WTC11 (cell line): ENCODE results near the gene MYOD1. TPM values are rescaled to one million over a fixed set of nuclear protein-coding genes. Genes with fewer than 3 reads are reported as not detected.

Experiments used
- ATAC-seq: fragments of 200-7000 bp; cut with Tn5 transposase; 2 replicates; pipeline ENCODE4 v1.10.0; 2021; ENCODE audit warnings: mild to moderate bottlenecking, moderate library complexity
- CTCF ChIA-PET: fragments of 300-600 bp; sonication (Branson Sonifier 250); formaldehyde crosslinking; loops from one replicate; lab custom pipeline; 2021; ENCODE audit warnings: antibody characterized with exemption; lab: Charles Lee
- POLR2A ChIA-PET: fragments of 350-600 bp; sonication (Branson Sonifier 250); formaldehyde crosslinking; loops from one replicate; lab custom pipeline; 2021; ENCODE audit warnings: antibody characterized with exemption; lab: Charles Lee
- DNase-seq: peaks from one replicate; pipeline ENCODE4 v3.0.0; 2021; ENCODE audit warnings: low spot score
- H3K27ac Mint-ChIP-seq: 2 replicates; pipeline ENCODE4 v1.8.0; 2021; ENCODE audit warnings: mixed read lengths
- H3K27me3 Mint-ChIP-seq: 2 replicates; pipeline ENCODE4 v1.8.0; 2021; ENCODE audit warnings: low read depth, mild to moderate bottlenecking, moderate library complexity, mixed read lengths
- H3K36me3 Mint-ChIP-seq: 2 replicates; pipeline ENCODE4 v1.8.0; 2021; ENCODE audit warnings: mixed read lengths
- H3K4me1 Mint-ChIP-seq: 2 replicates; pipeline ENCODE4 v1.8.0; 2022; ENCODE audit warnings: mixed read lengths
- H3K4me3 Mint-ChIP-seq: 2 replicates; pipeline ENCODE4 v1.8.0; 2021; ENCODE audit warnings: mild to moderate bottlenecking, moderate library complexity, mixed read lengths
- H3K9me3 Mint-ChIP-seq: 2 replicates; pipeline ENCODE4 v1.8.0; 2021; ENCODE audit warnings: mixed read lengths
- ARID4B ChIP-seq: sonication (generic); formaldehyde crosslinking; IDR thresholded peaks from 2 replicates; pipeline ENCODE4 v1.8.0; 2023; ENCODE audit warnings: missing genetic modification reagents, mild to moderate bottlenecking, borderline replicate concordance
- ATF6 ChIP-seq: sonication (generic); formaldehyde crosslinking; IDR thresholded peaks from 2 replicates; pipeline ENCODE4 v1.8.1; 2023; ENCODE audit warnings: mild to moderate bottlenecking, missing genetic modification reagents
- CTCF ChIP-seq: fragments of 200-600 bp; IDR thresholded peaks from 2 replicates; pipeline ENCODE4 v1.8.0; 2022; ENCODE audit warnings: antibody characterized with exemption
- ELF4 ChIP-seq: sonication (generic); formaldehyde crosslinking; IDR thresholded peaks from 2 replicates; pipeline ENCODE4 v1.8.1; 2022; ENCODE audit warnings: low read depth, mild to moderate bottlenecking, moderate library complexity, missing genetic modification reagents
- IRF2 ChIP-seq: sonication (generic); formaldehyde crosslinking; IDR thresholded peaks from 2 replicates; pipeline ENCODE4 v1.8.0; 2022; ENCODE audit warnings: low read depth, missing genetic modification reagents, borderline replicate concordance
- JAZF1 ChIP-seq: fragments of 250-450 bp; sonication (Bioruptor Pico); IDR thresholded peaks from 2 replicates; pipeline ENCODE4 v1.9.0; 2021; ENCODE audit warnings: moderate library complexity, mild to moderate bottlenecking, inconsistent platforms
- JUN ChIP-seq: sonication (generic); formaldehyde crosslinking; IDR thresholded peaks from 2 replicates; pipeline ENCODE4 v1.8.0; 2023; ENCODE audit warnings: mild to moderate bottlenecking, missing genetic modification reagents
- PRRX2 ChIP-seq: fragments of 250-450 bp; sonication (Bioruptor Pico); IDR thresholded peaks from 2 replicates; pipeline ENCODE4 v1.8.0; 2021; ENCODE audit warnings: mild to moderate bottlenecking
- RORB ChIP-seq: fragments of 250-450 bp; sonication (Bioruptor Pico); IDR thresholded peaks from 2 replicates; pipeline ENCODE4 v1.9.0; 2021; ENCODE audit warnings: mild to moderate bottlenecking
- ZNF219 ChIP-seq: sonication (generic); formaldehyde crosslinking; IDR thresholded peaks from 2 replicates; pipeline ENCODE4 v1.8.0; 2023; ENCODE audit warnings: missing genetic modification reagents, mild to moderate bottlenecking, borderline replicate concordance
- ZNF416 ChIP-seq: fragments of 250-450 bp; sonication (Bioruptor Pico); IDR thresholded peaks from 2 replicates; pipeline ENCODE4 v1.9.0; 2021; ENCODE audit warnings: mild to moderate bottlenecking, inconsistent platforms
- total RNA-seq: library from RNA; stranded (reverse); gene quantifications from 3 replicates; pipeline ENCODE4 v1.2.3, GENCODE V29; 2021
- TF ChIP-seq, protein P1 (sequence below): fragments of 250-450 bp; sonication (Bioruptor Pico); IDR thresholded peaks from 2 replicates; pipeline ENCODE4 v1.9.0; 2021; ENCODE audit warnings: mild to moderate bottlenecking, borderline replicate concordance
- TF ChIP-seq, protein P2 (sequence below): sonication (generic); formaldehyde crosslinking; IDR thresholded peaks from 2 replicates; pipeline ENCODE4 v1.8.1; 2022; ENCODE audit warnings: missing genetic modification reagents, borderline replicate concordance
- TF ChIP-seq, protein P3 (sequence below): sonication (generic); formaldehyde crosslinking; IDR thresholded peaks from 2 replicates; pipeline ENCODE4 v1.8.1; 2023; ENCODE audit warnings: mild to moderate bottlenecking, moderate library complexity, missing genetic modification reagents

MYOD1 gene
- total RNA-seq, 1 experiment from 2014 or later = not detected

GRCh38 chr11:17743808-17744119, 24.4 kb downstream of the MYOD1 start:
- TF ChIP-seq CTCF = no peak
- TF ChIP-seq JAZF1 (CRISPR knock-in tag) = no peak
- TF ChIP-seq JUN = no peak
- TF ChIP-seq, protein P1, sequence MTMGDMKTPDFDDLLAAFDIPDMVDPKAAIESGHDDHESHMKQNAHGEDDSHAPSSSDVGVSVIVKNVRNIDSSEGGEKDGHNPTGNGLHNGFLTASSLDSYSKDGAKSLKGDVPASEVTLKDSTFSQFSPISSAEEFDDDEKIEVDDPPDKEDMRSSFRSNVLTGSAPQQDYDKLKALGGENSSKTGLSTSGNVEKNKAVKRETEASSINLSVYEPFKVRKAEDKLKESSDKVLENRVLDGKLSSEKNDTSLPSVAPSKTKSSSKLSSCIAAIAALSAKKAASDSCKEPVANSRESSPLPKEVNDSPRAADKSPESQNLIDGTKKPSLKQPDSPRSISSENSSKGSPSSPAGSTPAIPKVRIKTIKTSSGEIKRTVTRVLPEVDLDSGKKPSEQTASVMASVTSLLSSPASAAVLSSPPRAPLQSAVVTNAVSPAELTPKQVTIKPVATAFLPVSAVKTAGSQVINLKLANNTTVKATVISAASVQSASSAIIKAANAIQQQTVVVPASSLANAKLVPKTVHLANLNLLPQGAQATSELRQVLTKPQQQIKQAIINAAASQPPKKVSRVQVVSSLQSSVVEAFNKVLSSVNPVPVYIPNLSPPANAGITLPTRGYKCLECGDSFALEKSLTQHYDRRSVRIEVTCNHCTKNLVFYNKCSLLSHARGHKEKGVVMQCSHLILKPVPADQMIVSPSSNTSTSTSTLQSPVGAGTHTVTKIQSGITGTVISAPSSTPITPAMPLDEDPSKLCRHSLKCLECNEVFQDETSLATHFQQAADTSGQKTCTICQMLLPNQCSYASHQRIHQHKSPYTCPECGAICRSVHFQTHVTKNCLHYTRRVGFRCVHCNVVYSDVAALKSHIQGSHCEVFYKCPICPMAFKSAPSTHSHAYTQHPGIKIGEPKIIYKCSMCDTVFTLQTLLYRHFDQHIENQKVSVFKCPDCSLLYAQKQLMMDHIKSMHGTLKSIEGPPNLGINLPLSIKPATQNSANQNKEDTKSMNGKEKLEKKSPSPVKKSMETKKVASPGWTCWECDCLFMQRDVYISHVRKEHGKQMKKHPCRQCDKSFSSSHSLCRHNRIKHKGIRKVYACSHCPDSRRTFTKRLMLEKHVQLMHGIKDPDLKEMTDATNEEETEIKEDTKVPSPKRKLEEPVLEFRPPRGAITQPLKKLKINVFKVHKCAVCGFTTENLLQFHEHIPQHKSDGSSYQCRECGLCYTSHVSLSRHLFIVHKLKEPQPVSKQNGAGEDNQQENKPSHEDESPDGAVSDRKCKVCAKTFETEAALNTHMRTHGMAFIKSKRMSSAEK = no peak
- TF ChIP-seq, protein P2, sequence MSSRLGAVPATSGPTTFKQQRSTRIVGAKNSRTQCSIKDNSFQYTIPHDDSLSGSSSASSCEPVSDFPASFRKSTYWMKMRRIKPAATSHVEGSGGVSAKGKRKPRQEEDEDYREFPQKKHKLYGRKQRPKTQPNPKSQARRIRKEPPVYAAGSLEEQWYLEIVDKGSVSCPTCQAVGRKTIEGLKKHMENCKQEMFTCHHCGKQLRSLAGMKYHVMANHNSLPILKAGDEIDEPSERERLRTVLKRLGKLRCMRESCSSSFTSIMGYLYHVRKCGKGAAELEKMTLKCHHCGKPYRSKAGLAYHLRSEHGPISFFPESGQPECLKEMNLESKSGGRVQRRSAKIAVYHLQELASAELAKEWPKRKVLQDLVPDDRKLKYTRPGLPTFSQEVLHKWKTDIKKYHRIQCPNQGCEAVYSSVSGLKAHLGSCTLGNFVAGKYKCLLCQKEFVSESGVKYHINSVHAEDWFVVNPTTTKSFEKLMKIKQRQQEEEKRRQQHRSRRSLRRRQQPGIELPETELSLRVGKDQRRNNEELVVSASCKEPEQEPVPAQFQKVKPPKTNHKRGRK (CRISPR knock-in tag) = no peak
- no peak for TF ChIP-seq IRF2 (CRISPR knock-in tag)
- TF ChIP-seq, protein P3, sequence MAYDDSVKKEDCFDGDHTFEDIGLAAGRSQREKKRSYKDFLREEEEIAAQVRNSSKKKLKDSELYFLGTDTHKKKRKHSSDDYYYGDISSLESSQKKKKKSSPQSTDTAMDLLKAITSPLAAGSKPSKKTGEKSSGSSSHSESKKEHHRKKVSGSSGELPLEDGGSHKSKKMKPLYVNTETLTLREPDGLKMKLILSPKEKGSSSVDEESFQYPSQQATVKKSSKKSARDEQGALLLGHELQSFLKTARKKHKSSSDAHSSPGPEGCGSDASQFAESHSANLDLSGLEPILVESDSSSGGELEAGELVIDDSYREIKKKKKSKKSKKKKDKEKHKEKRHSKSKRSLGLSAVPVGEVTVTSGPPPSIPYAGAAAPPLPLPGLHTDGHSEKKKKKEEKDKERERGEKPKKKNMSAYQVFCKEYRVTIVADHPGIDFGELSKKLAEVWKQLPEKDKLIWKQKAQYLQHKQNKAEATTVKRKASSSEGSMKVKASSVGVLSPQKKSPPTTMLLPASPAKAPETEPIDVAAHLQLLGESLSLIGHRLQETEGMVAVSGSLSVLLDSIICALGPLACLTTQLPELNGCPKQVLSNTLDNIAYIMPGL (CRISPR knock-in tag) = no peak
- no peak for TF ChIP-seq ZNF219
- TF ChIP-seq RORB (CRISPR knock-in tag) = no peak
- no peak for TF ChIP-seq PRRX2 (CRISPR knock-in tag)
- Mint-ChIP-seq H3K36me3 (no peaks in the 10 kb centered on the region), H3K9me3 (no peaks in the 10 kb centered on the region), H3K27ac (no peak overlapping the region), H3K4me1 (no peaks in the 10 kb centered on the region), H3K27me3 (no peaks in the 10 kb centered on the region; the same call in 1 of the 2 replicates), H3K4me3 (no peak overlapping the region)
- POLR2A ChIA-PET = no interaction called here
- no peak for ATAC-seq
- CTCF ChIA-PET = interaction anchor here (1.0 to 1.6 kb wide), 6 partner anchors 9 to 163 kb away, joined by 3 to 15 read pairs (median 6); partner anchors contain the start of gene KCNC1
- no peak for DNase-seq

GRCh38 chr11:17744151-17744940, 25.0 kb downstream of the MYOD1 start:
- no peak overlapping the region for H3K4me3 Mint-ChIP-seq
- H3K9me3 Mint-ChIP-seq = no peaks in the 10 kb centered on the region
- CTCF ChIA-PET = interaction anchor here (1.0 to 1.6 kb wide), 6 partner anchors 9 to 162 kb away, joined by 3 to 15 read pairs (median 6); partner anchors contain the start of gene KCNC1
- POLR2A ChIA-PET = no interaction called here
- no peaks in the 10 kb centered on the region; the same call in 1 of the 2 replicates for H3K27me3 Mint-ChIP-seq
- no peak for ATAC-seq
- DNase-seq = no peak
- H3K27ac Mint-ChIP-seq = no peak overlapping the region
- no peaks in the 10 kb centered on the region for H3K36me3 Mint-ChIP-seq
- H3K4me1 Mint-ChIP-seq = no peaks in the 10 kb centered on the region
- TF ChIP-seq ZNF416 (CRISPR knock-in tag) (no peak), ARID4B (CRISPR knock-in tag) (no peak), CTCF (no peak), ATF6 (CRISPR knock-in tag) (no peak), JAZF1 (CRISPR knock-in tag) (no peak), ELF4 (CRISPR knock-in tag) (no peak)
